HUES48 (cell line): ENCODE data around the gene DAB1.

Experiments used
- H3K27ac ChIP-seq: one replicate; pipeline ENCODE4 v1.7.0; 2013; ENCODE audit warnings: low read depth, low read length, inconsistent platforms
- H3K27me3 ChIP-seq: 2 replicates; pipeline ENCODE4 v1.6.1; 2013; ENCODE audit warnings: mild to moderate bottlenecking, low read length; ENCODE audit not compliant: control insufficient read depth, insufficient read depth
- H3K36me3 ChIP-seq: 2 replicates; pipeline ENCODE4 v1.6.1; 2013; ENCODE audit warnings: low read length; ENCODE audit not compliant: control insufficient read depth, insufficient read depth
- H3K4me1 ChIP-seq: 2 replicates; pipeline ENCODE4 v1.6.1; 2013; ENCODE audit warnings: mild to moderate bottlenecking, low read length; ENCODE audit not compliant: control insufficient read depth, insufficient read depth
- H3K4me3 ChIP-seq: 2 replicates; pipeline ENCODE4 v1.5.1; 2013; ENCODE audit warnings: mild to moderate bottlenecking, low read depth, low read length
- H3K9ac ChIP-seq: 2 replicates; pipeline ENCODE4 v1.6.1; 2013; ENCODE audit warnings: mild to moderate bottlenecking, low read depth, low read length, moderate library complexity
- H3K9me3 ChIP-seq: 2 replicates; pipeline ENCODE4 v1.6.1; 2013; ENCODE audit warnings: low read length; ENCODE audit not compliant: control insufficient read depth, insufficient read depth

The DAB1 gene

DNA sequence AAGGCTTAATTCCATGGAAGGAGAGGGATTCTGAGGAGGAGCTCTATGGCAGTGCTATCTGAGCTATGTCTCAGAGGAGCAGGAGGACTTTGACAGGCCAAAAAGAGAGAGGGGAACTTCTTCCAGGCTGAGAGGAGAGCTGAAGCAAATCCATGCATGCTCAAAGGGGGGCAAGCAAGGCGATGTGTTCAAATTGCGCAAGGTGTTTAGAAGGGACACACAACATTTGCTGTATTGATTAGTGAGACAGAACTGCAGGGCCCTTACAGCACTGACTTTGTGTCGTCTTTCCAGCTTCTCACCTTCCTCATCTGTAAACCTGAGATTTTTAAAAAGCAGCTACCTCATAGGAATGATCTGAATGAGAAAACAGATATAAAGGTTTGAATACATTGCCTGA is 145.3 kb downstream of the DAB1 start:
- H3K9me3 ChIP-seq = no peaks in the 10 kb centered on the region
- H3K4me1 ChIP-seq = no peaks in the 10 kb centered on the region
- H3K27me3 ChIP-seq = no peaks in the 10 kb centered on the region
- H3K4me3 ChIP-seq = no peak overlapping the region
- H3K9ac ChIP-seq = no peak overlapping the region
- H3K36me3 ChIP-seq = no peaks in the 10 kb centered on the region
- H3K27ac ChIP-seq = no peak overlapping the region

DNA sequence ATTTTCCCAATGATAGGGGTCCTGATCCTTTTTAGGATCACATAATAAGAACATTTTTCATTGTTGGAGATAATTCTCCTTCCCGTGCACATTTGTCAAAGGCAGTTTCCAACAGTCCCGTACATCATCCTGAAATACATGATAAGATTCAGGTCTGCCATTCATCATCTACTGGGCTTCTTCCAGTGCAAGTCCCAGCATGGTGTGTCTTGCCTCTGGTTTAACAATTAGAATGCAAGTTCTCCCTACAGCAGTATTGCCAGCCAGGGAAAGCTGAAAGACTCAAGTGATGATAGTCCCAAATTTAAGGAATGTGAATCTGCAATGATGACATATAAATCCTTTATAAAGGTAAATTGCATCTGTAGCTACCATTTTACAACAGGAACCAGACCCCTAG is 146.2 kb downstream of the DAB1 start:
- H3K27ac ChIP-seq = no peak overlapping the region
- H3K4me1 ChIP-seq = no peaks in the 10 kb centered on the region
- no peaks in the 10 kb centered on the region for H3K27me3 ChIP-seq
- no peak overlapping the region for H3K9ac ChIP-seq
- H3K9me3 ChIP-seq = no peaks in the 10 kb centered on the region
- H3K36me3 ChIP-seq = no peaks in the 10 kb centered on the region
- no peak overlapping the region for H3K4me3 ChIP-seq

DNA sequence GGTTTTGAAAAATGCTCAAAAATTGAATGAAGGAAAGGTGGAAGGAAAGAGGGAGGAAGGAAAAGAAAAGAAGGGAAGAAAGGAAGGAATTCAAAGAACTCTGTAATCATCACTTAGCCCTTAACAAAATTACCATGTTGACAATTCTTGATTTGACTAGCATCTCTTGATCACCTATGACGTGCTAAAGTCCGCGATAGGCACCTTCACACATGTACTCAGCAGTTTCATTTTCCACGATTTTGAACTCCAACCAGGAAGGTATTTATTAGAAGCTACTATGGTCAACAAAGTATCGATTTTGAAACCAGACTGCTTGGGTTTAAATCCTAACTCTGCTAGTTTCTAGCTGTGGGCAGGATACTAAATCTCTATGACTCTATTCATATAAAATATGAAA is 146.9 kb downstream of the DAB1 start:
- H3K27ac ChIP-seq = no peak overlapping the region
- no peak overlapping the region for H3K9ac ChIP-seq
- H3K36me3 ChIP-seq = no peaks in the 10 kb centered on the region
- H3K4me1 ChIP-seq = no peaks in the 10 kb centered on the region
- no peaks in the 10 kb centered on the region for H3K9me3 ChIP-seq
- H3K27me3 ChIP-seq = no peaks in the 10 kb centered on the region
- H3K4me3 ChIP-seq = no peak overlapping the region

DNA sequence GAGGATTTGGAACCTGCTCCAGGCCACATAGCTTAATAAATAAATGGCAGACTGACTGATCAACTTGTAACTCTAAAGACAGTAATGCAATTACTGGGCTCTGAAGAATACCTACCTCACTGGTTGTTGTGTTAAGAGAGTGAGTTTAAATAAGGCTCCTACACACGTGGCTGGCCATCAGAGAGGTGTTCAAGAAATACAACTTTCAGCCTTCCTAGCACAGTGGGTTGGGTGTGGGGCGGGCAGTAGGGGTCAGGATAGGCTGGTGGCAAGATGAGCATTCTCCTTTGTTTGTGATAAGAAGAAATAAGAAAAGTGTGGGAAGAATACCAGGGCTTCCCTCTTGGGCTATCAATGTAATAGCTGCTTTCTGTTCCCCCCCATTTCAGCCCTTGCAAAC is 151.3 kb downstream of the DAB1 start:
- no peak overlapping the region for H3K27ac ChIP-seq
- H3K36me3 ChIP-seq = no peaks in the 10 kb centered on the region
- no peaks in the 10 kb centered on the region for H3K27me3 ChIP-seq
- no peaks in the 10 kb centered on the region for H3K9me3 ChIP-seq
- H3K4me1 ChIP-seq = 0 out of 2 replicates have a peak, but pooled peaks cover 8% of the 10 kb centered on the region
- H3K9ac ChIP-seq = no peak overlapping the region
- H3K4me3 ChIP-seq = no peak overlapping the region

DNA sequence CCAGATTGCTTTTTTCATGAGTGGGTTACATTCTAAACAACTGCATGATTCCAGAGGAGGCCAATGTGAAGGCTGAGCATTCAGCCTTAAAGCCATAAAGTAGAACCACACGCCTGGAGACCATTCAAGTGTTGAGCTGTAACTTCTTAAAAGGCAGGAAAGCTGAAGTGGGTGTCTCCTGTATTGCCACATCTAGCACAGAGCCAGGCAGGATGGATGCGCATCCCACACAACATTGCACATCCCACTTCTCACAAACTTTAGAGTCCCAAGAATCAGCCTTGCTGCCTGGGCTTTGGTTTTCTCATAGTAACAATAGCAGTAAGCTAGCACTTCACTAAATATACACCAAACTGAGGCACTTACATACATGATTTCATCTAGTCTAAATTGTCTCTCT is 151.7 kb downstream of the DAB1 start:
- Histone ChIP-seq H3K27ac (no peak overlapping the region), H3K9me3 (no peaks in the 10 kb centered on the region), H3K36me3 (no peaks in the 10 kb centered on the region), H3K9ac (no peak overlapping the region), H3K4me3 (no peak overlapping the region), H3K4me1 (0 out of 2 replicates have a peak, but pooled peaks cover 8% of the 10 kb centered on the region), H3K27me3 (no peaks in the 10 kb centered on the region)

DNA sequence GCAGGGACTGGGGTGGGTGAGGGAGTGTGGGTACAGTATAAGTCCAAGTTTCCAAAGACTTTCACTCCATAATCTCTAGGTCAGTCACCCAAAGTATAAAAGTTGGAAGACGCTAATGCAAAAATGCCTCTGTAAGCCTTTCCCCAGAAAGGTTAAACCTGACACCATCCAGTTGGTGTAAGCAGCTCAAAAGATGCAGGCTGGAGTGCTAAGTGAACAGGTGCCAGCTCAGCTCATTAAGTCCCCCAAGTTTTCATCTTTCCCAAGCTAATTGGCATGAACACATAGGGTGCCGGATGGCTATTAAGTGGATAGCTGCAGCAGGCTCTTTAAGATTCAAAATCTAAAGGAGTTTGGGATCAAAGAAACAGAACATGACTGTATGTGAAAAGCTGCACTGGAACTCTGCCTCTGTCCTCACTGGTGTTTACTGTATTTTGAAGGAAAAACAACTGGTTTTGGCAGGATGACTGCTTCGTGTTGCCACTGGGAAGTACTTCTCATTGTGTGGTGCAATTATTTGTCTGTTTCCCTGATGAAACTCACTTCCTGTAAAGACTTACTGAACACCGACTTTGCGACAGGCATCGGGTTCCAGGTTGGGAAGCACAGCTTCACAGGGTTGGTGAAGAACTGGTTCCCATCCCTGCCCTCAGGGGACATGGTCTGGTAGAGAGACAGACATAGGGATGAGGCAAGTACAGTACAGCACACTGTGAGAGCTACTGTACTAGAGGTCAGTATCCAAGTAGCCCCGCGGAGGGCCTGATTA is 152.7 kb downstream of the DAB1 start:
- Histone ChIP-seq H3K27me3 (no peaks in the 10 kb centered on the region), H3K9me3 (no peaks in the 10 kb centered on the region), H3K9ac (no peak overlapping the region), H3K27ac (no peak overlapping the region), H3K36me3 (no peaks in the 10 kb centered on the region), H3K4me3 (no peak overlapping the region), H3K4me1 (0 out of 2 replicates have a peak, but pooled peaks cover 8% of the 10 kb centered on the region)

DNA sequence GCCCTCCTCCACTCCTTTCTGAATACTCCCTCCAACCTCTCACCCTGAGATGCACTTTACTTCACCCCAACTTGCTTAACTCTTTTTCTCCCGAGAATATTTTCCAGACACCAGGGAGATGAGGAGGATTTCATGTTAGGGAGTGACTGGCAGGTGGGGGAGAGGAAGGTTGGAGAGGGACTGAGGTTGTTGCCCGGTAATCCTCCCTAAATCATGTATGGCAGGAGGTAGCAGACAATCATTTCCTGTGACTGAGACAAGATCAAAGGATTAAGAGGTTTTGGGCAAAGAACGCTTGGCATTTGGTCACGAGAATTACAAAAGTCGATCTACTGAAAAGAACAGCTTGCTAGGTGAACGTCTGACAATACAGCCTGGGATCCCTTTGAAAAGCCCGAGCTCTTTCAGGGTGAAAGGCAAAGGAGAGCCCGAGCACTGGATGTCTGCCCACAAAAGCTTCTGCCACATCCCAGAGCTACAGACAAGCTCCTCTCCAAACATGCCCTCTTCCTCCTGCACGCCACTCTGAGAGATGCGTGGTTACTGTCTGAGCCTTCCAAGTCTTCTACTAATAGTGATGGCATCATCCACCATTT is 154.1 kb downstream of the DAB1 start:
- H3K27ac ChIP-seq = no peak overlapping the region
- no peaks in the 10 kb centered on the region for H3K36me3 ChIP-seq
- H3K27me3 ChIP-seq = no peaks in the 10 kb centered on the region
- H3K4me1 ChIP-seq = 0 out of 2 replicates have a peak, but pooled peaks cover 8% of the 10 kb centered on the region
- H3K9ac ChIP-seq = no peak overlapping the region
- no peaks in the 10 kb centered on the region for H3K9me3 ChIP-seq
- no peak overlapping the region for H3K4me3 ChIP-seq

DNA sequence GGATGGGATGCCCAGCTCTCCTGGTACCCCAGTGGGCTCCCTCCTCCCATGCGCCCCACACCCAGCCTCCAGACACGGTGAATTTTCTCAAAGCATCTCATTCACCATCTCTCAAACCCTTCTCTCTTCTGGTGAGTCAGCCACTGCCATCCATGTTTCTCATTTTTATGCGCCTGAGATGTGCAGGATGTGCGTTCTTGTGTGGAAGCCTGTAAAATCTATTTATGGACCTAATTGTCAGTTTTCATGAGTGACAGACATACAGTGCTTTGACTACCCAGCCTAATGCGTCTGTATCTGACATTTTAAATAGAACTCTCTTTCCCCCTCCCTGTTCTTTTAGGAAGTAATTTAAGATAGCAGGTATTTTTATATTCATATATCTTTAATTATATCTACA is 158.8 kb downstream of the DAB1 start:
- Histone ChIP-seq H3K4me3 (no peak overlapping the region), H3K27ac (no peak overlapping the region), H3K9me3 (no peaks in the 10 kb centered on the region), H3K4me1 (peaks cover 19% of the 10 kb centered on the region), H3K36me3 (no peaks in the 10 kb centered on the region), H3K9ac (no peak overlapping the region), H3K27me3 (no peaks in the 10 kb centered on the region)

DNA sequence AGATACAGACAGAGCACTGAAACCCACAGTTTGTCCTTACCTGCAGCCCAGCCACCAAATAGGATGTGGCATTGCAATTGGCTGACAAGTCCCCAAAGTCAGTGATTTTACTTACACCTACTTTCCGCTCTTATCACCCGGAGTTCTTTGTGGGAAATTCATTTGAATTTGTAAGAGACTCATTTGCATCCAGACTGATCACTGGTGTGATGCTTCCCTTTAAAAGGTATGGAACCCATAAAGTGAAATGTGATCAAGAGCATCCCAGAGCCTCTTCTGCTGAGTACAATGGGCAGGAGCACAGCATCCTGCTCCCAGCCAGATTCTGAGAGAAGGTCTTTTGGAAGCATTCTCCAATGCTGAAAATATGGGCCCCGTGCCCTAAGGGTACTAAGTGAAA is 161.4 kb downstream of the DAB1 start:
- Histone ChIP-seq H3K4me1 (peaks cover 12% of the 10 kb centered on the region), H3K9ac (no peak overlapping the region), H3K36me3 (no peaks in the 10 kb centered on the region), H3K27me3 (no peaks in the 10 kb centered on the region), H3K4me3 (no peak overlapping the region), H3K9me3 (no peaks in the 10 kb centered on the region), H3K27ac (peak overlapping the region; percentile 42)

DNA sequence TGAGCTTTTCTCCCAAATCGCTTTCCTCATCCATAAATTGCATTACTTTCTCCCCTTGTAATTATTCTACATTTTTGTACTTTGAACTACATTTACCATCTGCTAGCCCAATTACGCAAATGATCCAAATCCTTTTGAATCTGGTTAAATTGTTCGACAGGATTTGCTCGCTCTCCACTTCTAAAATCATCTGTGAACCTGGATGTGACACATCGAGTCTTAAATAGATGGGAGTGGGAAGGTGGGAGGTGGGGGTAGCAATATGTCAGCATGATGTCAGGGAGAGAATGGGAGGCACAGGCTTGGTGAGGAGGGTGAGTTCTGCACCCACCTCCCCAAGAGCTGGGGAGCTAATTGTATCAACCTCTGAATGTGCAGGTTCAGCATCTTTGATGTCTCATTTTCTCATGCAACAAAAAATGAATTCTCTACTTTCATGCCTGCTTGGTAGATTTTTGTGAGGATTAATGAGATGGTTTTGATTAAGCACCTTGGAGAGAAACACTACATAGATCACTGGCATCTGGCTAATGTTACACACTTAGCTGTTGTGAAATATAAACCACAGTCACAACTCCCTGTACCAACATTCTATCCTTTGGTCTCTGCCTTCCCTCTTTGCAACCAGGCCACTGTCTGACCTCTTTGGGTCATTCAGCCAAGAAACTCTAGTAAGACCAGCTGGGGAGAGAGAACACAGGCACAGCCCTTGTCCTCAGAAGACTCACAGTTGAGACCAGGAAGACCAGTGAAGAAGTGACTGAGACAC is 165.1 kb downstream of the DAB1 start:
- Histone ChIP-seq H3K36me3 (no peaks in the 10 kb centered on the region), H3K9ac (no peak overlapping the region), H3K27me3 (no peaks in the 10 kb centered on the region), H3K9me3 (no peaks in the 10 kb centered on the region), H3K4me1 (peaks cover 12% of the 10 kb centered on the region), H3K4me3 (no peak overlapping the region), H3K27ac (no peak overlapping the region)

DNA sequence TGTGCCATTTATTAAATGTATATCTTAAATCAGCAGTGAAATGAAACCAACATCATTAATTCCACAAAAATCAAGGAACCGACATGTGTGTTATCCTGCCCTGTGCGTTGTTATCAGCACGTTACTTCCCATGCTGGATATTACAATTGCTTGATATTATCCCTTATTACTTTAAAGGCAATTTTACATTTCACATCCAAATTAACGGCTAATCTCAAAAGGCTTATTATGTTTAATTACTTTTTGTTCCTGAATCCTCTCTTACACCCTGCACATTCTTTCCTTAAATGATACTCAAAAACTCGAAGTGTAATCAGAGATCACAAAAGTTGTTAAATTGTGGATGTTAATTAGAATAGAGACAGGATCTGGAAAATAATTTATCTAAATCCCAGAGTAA is 167.9 kb downstream of the DAB1 start:
- H3K27me3 ChIP-seq = no peaks in the 10 kb centered on the region
- no peak overlapping the region for H3K9ac ChIP-seq
- H3K4me3 ChIP-seq = no peak overlapping the region
- H3K36me3 ChIP-seq = no peaks in the 10 kb centered on the region
- H3K27ac ChIP-seq = no peak overlapping the region
- H3K4me1 ChIP-seq = no peaks in the 10 kb centered on the region
- H3K9me3 ChIP-seq = no peaks in the 10 kb centered on the region
